Tibial artery (tissue), 4 donors: ENCODE measurements around the gene LSS.
"Not testable (repeated sequence)": the region's sequence is repeated elsewhere in the genome, so short reads cannot be mapped to it uniquely, and the experiment has no call there.

Source experiments
- DNase-seq, 2 donors: peaks; one replicate each; pipeline ENCODE4 v3.0.0-alpha.2; 2019
- H3K27ac ChIP-seq, 2 donors: fragments of 200-600 bp; sonication (generic) in 1 of 2; 1 replicate in 1 of 2; 2 replicates in 1 of 2; pipeline ENCODE4 v1.5.1; 2018 to 2019; ENCODE audit warnings: mild to moderate bottlenecking in 1 of 2
- H3K27me3 ChIP-seq, 2 donors: fragments of 200-600 bp; sonication (generic) in 1 of 2; one replicate each; pipeline versions ENCODE4 v1.5.1 to v1.6.0; 2016 to 2019
- H3K36me3 ChIP-seq, 3 donors: fragments of 200-600 bp; sonication (generic) in 2 of 3; one replicate each; pipeline ENCODE4 v1.5.1; 2016 to 2019; ENCODE audit warnings: mild to moderate bottlenecking in 2 of 3
- H3K4me1 ChIP-seq, 4 donors: fragments of 200-600 bp; sonication (generic) in 2 of 4; 1 replicate in 3 of 4; 2 replicates in 1 of 4; pipeline ENCODE4 v1.5.1; 2016 to 2019
- H3K4me3 ChIP-seq, 2 donors: fragments of 200-600 bp; sonication (generic) in 1 of 2; 1 replicate in 1 of 2; 2 replicates in 1 of 2; pipeline ENCODE4 v1.5.1; 2018 to 2019; ENCODE audit warnings: mild to moderate bottlenecking in 2 of 2
- H3K9me3 ChIP-seq, 3 donors: fragments of 200-600 bp; sonication (generic) in 1 of 3; one replicate each; pipeline ENCODE4 v1.5.1; 2016 to 2019
- intact Hi-C: fragments of 100-400 bp; cut with DNase I; formaldehyde crosslinking; loops from one replicate; pipeline ENCODE4 v1.15.0; 2023; ENCODE audit warnings: low total_unique reads
- TF ChIP-seq, protein P1 (sequence below), 2 experiments: fragments of 200-600 bp in 1 of 2; fragments of 450-650 bp in 1 of 2; IDR thresholded peaks; one replicate each; pipeline ENCODE4 v1.5.1; 2017 to 2019; ENCODE audit warnings: antibody characterized with exemption in 2 of 2, mild to moderate bottlenecking in 1 of 2, moderate library complexity in 1 of 2

LSS gene

DNA sequence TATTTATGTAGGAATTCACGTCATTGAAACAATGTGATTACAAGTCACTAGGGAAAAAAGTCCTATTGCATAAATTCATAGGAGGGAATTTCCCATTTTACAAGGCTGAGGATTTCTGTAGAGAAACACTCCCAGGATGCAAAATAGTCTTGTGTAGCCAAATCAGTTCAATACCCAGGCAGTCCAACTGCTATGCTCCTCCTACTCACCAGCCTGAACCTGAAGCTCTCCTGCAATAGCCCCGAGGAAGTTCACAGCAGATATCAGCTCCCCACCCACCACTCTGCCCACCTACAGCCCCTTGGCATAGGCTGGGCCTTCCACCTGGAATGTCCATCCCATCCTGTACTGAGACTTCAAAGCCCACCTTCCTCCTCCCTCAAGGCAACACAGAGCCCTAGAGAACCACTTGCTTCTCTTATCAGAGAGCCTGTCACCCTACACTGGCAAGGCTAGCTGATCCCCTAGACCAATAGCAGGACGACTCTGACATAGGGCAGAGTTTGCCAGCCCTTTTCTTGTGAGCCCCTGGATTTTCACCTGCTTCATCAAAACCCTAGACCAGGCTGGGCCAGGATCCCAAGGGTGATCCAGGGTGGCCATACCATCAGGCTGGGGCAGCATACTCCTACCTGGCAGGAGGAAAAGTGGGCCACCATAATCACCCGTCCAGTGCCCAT, 1.5 kb downstream of the LSS start:
- TF ChIP-seq, protein P1, sequence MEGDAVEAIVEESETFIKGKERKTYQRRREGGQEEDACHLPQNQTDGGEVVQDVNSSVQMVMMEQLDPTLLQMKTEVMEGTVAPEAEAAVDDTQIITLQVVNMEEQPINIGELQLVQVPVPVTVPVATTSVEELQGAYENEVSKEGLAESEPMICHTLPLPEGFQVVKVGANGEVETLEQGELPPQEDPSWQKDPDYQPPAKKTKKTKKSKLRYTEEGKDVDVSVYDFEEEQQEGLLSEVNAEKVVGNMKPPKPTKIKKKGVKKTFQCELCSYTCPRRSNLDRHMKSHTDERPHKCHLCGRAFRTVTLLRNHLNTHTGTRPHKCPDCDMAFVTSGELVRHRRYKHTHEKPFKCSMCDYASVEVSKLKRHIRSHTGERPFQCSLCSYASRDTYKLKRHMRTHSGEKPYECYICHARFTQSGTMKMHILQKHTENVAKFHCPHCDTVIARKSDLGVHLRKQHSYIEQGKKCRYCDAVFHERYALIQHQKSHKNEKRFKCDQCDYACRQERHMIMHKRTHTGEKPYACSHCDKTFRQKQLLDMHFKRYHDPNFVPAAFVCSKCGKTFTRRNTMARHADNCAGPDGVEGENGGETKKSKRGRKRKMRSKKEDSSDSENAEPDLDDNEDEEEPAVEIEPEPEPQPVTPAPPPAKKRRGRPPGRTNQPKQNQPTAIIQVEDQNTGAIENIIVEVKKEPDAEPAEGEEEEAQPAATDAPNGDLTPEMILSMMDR (IDR thresholded peaks at IDR 0.05) = no peak
- peak overlapping the region; percentile 94 to 96 for H3K27ac ChIP-seq
- H3K4me3 ChIP-seq = peak overlapping the region; percentile 99 to 100
- peaks cover under 1 to 20% (median 12%) of the 10 kb centered on the region in 3 donors for H3K36me3 ChIP-seq
- DNase-seq = no peak
- intact Hi-C loops = loop anchor here (5.0 to 10.0 kb wide), 2 partner anchors 98 to 255 kb away; partner anchors contain the start of genes C21orf58 and PCNT
- no peaks in the 10 kb centered on the region for H3K27me3 ChIP-seq
- H3K9me3 ChIP-seq = no peaks in the 10 kb centered on the region
- peaks cover 0 to 39% (median 31%) of the 10 kb centered on the region in 4 donors for H3K4me1 ChIP-seq

DNA sequence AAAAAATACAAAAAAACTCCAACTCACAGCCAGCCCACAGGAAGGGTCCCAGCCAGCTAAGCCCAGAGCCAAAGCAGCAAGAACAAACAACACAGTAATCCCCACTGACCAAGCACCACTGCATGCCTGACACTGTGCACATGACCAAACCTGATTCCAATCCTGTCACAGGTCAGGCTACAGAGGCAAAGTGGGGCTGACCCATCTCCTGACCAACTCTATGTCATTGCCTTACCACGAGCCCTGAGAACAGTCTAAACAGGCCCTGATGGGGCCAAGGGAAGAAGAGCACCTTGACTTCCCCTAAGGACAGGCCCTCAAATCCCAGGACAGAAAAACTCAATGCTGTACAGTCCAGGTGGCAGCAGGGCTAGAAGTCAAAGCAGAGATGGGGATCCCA, 2.4 kb downstream of the LSS start:
- Histone ChIP-seq H3K9me3 (no peaks in the 10 kb centered on the region), H3K36me3 (peaks cover 10 to 29% (median 21%) of the 10 kb centered on the region in 3 donors), H3K4me1 (peaks cover 0 to 39% (median 31%) of the 10 kb centered on the region in 4 donors), H3K27ac (peak overlapping the region; percentile 48 to 94), H3K4me3 (peak overlapping the region in 1 of 2 donors; percentile 99), H3K27me3 (no peaks in the 10 kb centered on the region)
- intact Hi-C loops = loop anchor here (5.0 to 10.0 kb wide), 2 partner anchors 99 to 254 kb away; partner anchors contain the start of genes C21orf58 and PCNT
- DNase-seq = peak; percentile 56 to 80
- TF ChIP-seq, protein P1 (IDR thresholded peaks at IDR 0.05) = no peak

DNA sequence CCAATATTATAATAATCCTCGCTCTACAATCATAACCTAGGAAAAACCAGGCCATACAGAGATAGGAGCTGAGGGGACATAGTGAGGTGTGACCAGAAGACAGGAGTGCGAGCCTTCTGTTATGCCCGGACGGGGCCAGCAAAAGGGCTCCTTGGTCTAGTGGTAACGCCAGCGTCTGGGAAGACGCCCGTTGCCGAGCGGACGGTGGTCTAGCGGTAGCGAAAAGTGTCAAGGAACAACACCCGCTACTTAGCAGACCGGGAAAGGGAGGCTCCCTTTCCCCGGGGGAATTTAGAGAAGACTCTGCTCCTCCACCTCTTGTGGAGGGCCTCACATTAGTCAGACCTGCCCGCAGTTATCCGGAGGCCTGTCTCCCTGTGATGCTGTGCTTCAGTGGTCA, 4.9 kb downstream of the LSS start:
- H3K4me3 ChIP-seq, H3K9me3 ChIP-seq, DNase-seq, H3K27me3 ChIP-seq, H3K27ac ChIP-seq: not testable (repeated sequence)
- Histone ChIP-seq H3K36me3 (peaks cover 34 to 54% (median 46%) of the 10 kb centered on the region in 3 donors), H3K4me1 (peaks cover 0 to 30% (median 22%) of the 10 kb centered on the region in 4 donors)
- intact Hi-C loops = loop anchor here (10.0 kb wide), 1 partner anchor 101 kb away; the partner anchor contains the start of genes C21orf58 and PCNT

DNA sequence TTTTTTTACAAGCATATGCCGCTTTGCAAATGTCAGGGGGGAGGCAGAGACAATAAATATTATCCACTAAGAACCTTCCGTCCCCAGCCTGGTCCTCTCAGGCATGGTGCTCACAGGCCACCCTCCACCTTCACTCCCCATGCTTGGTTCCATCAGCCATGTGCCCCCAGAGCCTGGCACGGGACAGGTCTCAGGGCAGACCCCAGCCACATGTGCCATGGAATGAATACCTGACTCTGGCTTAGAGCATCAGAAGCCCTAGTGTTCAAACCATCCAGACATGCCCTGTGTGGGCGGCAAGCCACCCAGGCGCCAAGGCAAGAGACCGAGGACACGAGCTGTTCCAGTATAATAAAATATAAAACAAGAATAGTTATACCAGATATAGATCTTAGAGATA, 5.4 kb downstream of the LSS start:
- Histone ChIP-seq H3K9me3 (no peaks in the 10 kb centered on the region), H3K27me3 (no peaks in the 10 kb centered on the region), H3K36me3 (peaks cover 34 to 56% (median 48%) of the 10 kb centered on the region in 3 donors), H3K4me3 (no peak overlapping the region), H3K4me1 (peaks cover 0 to 30% (median 22%) of the 10 kb centered on the region in 4 donors), H3K27ac (no peak overlapping the region)
- no peak for DNase-seq
- intact Hi-C loops = loop anchor here (10.0 kb wide), 1 partner anchor 102 kb away; the partner anchor contains the start of genes C21orf58 and PCNT
- TF ChIP-seq, protein P1 (IDR thresholded peaks at IDR 0.05) = no peak

DNA sequence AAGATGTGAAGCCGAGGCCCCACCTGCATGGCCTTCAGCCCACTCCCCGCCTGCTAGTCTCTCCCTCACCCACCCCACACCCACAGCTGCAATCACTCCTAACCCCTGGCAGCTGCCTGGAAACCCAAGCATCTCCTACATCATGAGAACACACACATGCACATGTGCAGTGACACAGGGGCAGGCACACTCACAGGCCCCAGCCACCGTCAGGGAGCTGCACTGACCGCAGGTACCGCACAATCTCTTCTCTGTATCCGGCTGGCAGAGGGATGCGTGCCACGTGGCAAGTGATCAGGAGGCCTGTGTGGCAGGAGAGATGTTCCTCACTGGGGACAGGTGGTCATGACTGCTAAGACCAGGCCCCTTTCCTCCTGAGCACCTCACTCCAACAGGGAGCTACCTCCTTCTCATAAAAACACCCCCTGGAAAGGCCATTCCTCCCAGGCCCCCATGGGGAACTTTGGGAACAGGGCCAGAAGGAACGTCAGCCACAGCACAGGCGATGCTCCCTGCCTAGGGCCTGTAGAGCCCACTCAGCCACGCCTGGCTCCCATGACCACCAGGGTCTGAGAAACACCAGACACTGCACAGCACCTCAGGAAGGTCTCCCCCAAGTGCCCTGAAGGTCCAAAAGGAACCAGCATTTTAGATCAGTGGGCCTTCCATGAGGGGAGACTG, 6.0 kb downstream of the LSS start:
- Histone ChIP-seq H3K27ac (no peak overlapping the region), H3K4me3 (no peak overlapping the region), H3K36me3 (peaks cover 39 to 63% (median 52%) of the 10 kb centered on the region in 3 donors), H3K27me3 (no peaks in the 10 kb centered on the region), H3K4me1 (peaks cover 0 to 30% (median 22%) of the 10 kb centered on the region in 4 donors), H3K9me3 (no peaks in the 10 kb centered on the region)
- intact Hi-C loops = loop anchor here (10.0 kb wide), 1 partner anchor 102 kb away; the partner anchor contains the start of genes C21orf58 and PCNT
- DNase-seq = no peak
- TF ChIP-seq, protein P1 (IDR thresholded peaks at IDR 0.05) = no peak
